GM23338 (cell line): ENCODE measurements around the gene DMKN. TPM values are rescaled to one million over a fixed set of nuclear protein-coding genes. Genes with fewer than 3 reads are reported as not detected.

Experiments
- ATAC-seq: fragments of 200-7000 bp; cut with Tn5 transposase; 3 replicates; pipeline ENCODE4 v1.9.1; 2020
- DNase-seq: peaks from one replicate; pipeline ENCODE4 v3.0.0-alpha.2; 2015; ENCODE audit warnings: low spot score
- H2AFZ ChIP-seq: fragments of 200-600 bp; sonication (generic); 2 replicates; pipeline ENCODE4 v1.8.0; 2016; ENCODE audit warnings: antibody characterized with exemption, mild to moderate bottlenecking, moderate library complexity
- H3F3A ChIP-seq: fragments of 200-600 bp; sonication (generic); replicated peaks from 2 replicates; pipeline ENCODE4 v1.8.0; 2017; ENCODE audit warnings: antibody characterized with exemption, mixed run types, low read depth
- H3K27ac ChIP-seq: fragments of 200-600 bp; sonication (generic); 2 replicates; pipeline ENCODE4 v1.6.1; 2016; ENCODE audit warnings: low read depth
- H3K27me3 ChIP-seq: fragments of 200-600 bp; sonication (generic); 2 replicates; pipeline ENCODE4 v1.8.0; 2016; ENCODE audit warnings: mild to moderate bottlenecking, mixed run types, moderate library complexity; ENCODE audit not compliant: insufficient read depth
- H3K36me3 ChIP-seq: fragments of 200-600 bp; sonication (generic); 2 replicates; pipeline ENCODE4 v1.8.0; 2016; ENCODE audit warnings: mild to moderate bottlenecking; ENCODE audit not compliant: insufficient read depth
- H3K4me1 ChIP-seq: fragments of 200-600 bp; sonication (generic); 2 replicates; pipeline ENCODE4 v1.8.0; 2016; ENCODE audit warnings: mild to moderate bottlenecking, moderate library complexity; ENCODE audit not compliant: insufficient read depth
- H3K4me2 ChIP-seq: fragments of 200-600 bp; sonication (generic); 2 replicates; pipeline ENCODE4 v1.7.1; 2017; ENCODE audit warnings: mixed run types
- H3K4me3 ChIP-seq: fragments of 200-600 bp; sonication (generic); 2 replicates; pipeline ENCODE4 v1.6.1; 2016; ENCODE audit warnings: mixed run types
- H3K79me2 ChIP-seq: fragments of 200-600 bp; sonication (generic); replicated peaks from 2 replicates; pipeline ENCODE4 v1.8.0; 2017; ENCODE audit warnings: mild to moderate bottlenecking; ENCODE audit not compliant: insufficient read depth
- H3K9me2 ChIP-seq: fragments of 200-600 bp; sonication (generic); 2 replicates; pipeline ENCODE4 v1.8.0; 2017; ENCODE audit not compliant: insufficient read depth
- H4K20me1 ChIP-seq: fragments of 200-600 bp; sonication (generic); replicated peaks from 2 replicates; pipeline ENCODE4 v1.8.0; 2017; ENCODE audit warnings: mild to moderate bottlenecking; ENCODE audit not compliant: insufficient read depth
- H3K27ac Mint-ChIP-seq: 2 replicates; pipeline ENCODE4 v1.8.0; 2020; ENCODE audit warnings: inconsistent platforms, mild to moderate bottlenecking, moderate library complexity, mixed read lengths
- H3K27me3 Mint-ChIP-seq: 3 replicates; pipeline ENCODE4 v1.8.0; 2022; ENCODE audit warnings: low read depth, mild to moderate bottlenecking, moderate library complexity, mixed read lengths, inconsistent platforms; ENCODE audit not compliant: insufficient read depth, poor library complexity
- H3K36me3 Mint-ChIP-seq: 3 replicates; pipeline ENCODE4 v1.8.0; 2021; ENCODE audit warnings: low read depth, mild to moderate bottlenecking, inconsistent platforms, moderate library complexity, mixed read lengths
- H3K4me1 Mint-ChIP-seq: 3 replicates; pipeline ENCODE4 v1.8.0; 2020; ENCODE audit warnings: mild to moderate bottlenecking, inconsistent platforms, mixed read lengths
- H3K4me3 Mint-ChIP-seq: 3 replicates; pipeline ENCODE4 v1.8.0; 2021; ENCODE audit warnings: moderate library complexity, mild to moderate bottlenecking, inconsistent platforms, mixed read lengths
- H3K9me3 Mint-ChIP-seq: 3 replicates; pipeline ENCODE4 v1.8.0; 2020; ENCODE audit warnings: moderate library complexity, mild to moderate bottlenecking, inconsistent platforms, mixed read lengths
- CREB1 ChIP-seq: fragments of 250-450 bp; sonication (Bioruptor Pico); IDR thresholded peaks from 2 replicates; pipeline ENCODE4 v1.5.0; 2020; ENCODE audit warnings: low read depth, mild to moderate bottlenecking, moderate library complexity
- CTCF ChIP-seq, 2 experiments: fragments of 200-600 bp in 1 of 2; sonication (generic) in 1 of 2; conservative IDR thresholded peaks; 2 replicates each; pipeline versions ENCODE4 v1.5.1 to v1.6.1; 2016 to 2017; ENCODE audit warnings: antibody characterized with exemption in 2 of 2, low read depth in 2 of 2, mild to moderate bottlenecking in 2 of 2, moderate library complexity in 1 of 2
- ETS1 ChIP-seq: IDR thresholded peaks from 2 replicates; pipeline ENCODE4 v1.6.1; 2016; ENCODE audit warnings: antibody characterized with exemption
- EZH2phosphoT487 ChIP-seq: fragments of 200-600 bp; sonication (generic); IDR thresholded peaks from one replicate; pipeline ENCODE4 v1.8.1; 2018; ENCODE audit warnings: antibody characterized with exemption; ENCODE audit not compliant: unreplicated experiment
- JUNB ChIP-seq: IDR thresholded peaks from one replicate; pipeline ENCODE4 v1.6.1; 2016; ENCODE audit warnings: antibody characterized with exemption; ENCODE audit not compliant: unreplicated experiment
- NANOG ChIP-seq: IDR thresholded peaks from 2 replicates; pipeline ENCODE4 v1.6.1; 2016; ENCODE audit warnings: antibody characterized with exemption, borderline replicate concordance
- STAT1 ChIP-seq: IDR thresholded peaks from one replicate; pipeline ENCODE4 v1.6.1; 2016; ENCODE audit warnings: antibody characterized with exemption; ENCODE audit not compliant: unreplicated experiment
- ZNF114 ChIP-seq: fragments of 250-450 bp; sonication (Bioruptor Pico); IDR thresholded peaks from 2 replicates; pipeline ENCODE4 v1.5.0; 2020; ENCODE audit warnings: mild to moderate bottlenecking, moderate library complexity
- ZNF331 ChIP-seq: fragments of 250-450 bp; sonication (Bioruptor Pico); IDR thresholded peaks from 2 replicates; pipeline ENCODE4 v1.5.0; 2020; ENCODE audit warnings: low read depth, mild to moderate bottlenecking, moderate library complexity
- polyA plus RNA-seq: library from polyadenylated mRNA; unstranded; fragments of >200 nt; fragmentation: Nextera tagmentation; extraction: Ambion mirVana; gene quantifications from 2 replicates; pipeline ENCODE4 v1.2.1, GENCODE V29; 2016
- total RNA-seq: library from RNA; depleted of rRNA; stranded (reverse); fragments of >200 nt; shearing (Covaris generic); gene quantifications from 2 replicates; pipeline ENCODE4 v1.2.3, GENCODE V29; 2014
- TF ChIP-seq, protein P1 (sequence below): IDR thresholded peaks from one replicate; pipeline ENCODE4 v1.6.1; 2018; ENCODE audit warnings: antibody characterized with exemption; ENCODE audit not compliant: unreplicated experiment

The DMKN gene
- total and polyA plus RNA-seq, 2 experiments from 2014 or later, result 259 to 569 TPM

DNA sequence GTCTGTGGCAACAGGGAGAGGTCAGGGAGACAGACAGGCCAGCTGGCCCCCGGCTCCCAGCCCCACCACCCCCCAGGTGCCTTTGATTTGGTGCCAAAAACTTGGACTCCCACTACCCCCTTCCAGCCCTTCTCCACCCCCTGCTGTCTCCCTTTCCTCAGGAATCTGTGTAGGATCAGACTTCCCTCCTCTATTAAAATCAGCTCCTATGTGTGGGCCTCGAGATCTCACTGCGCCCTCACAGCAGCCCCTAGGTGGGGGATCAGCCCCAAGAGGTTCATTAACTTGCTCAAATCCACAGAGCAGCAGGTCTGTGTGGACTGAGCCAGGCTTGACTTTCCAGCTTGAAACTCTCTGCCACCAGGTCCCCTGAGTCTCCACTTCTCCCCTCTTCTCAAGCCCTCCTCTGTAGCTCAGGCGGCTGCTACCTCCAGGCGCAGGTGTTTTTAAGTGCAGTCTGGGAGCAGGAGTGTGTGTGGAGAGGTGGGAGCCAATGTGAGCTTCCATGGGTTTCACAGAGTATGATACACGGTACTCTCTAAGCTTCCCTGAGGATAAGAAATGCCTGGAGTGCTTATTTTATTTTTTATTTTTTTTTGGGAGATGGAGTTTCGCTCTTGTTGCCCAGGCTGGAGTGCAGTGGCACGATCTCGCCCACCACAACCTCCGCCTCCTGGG lies 21.5 kb upstream of the DMKN start:
- Mint-ChIP-seq H3K36me3 (peaks cover 3% of the 10 kb centered on the region; the same call in 1 of the 3 replicates), H3K27me3 (peaks cover 27% of the 10 kb centered on the region), H3K4me3 (no peak overlapping the region; the same call in 2 of the 3 replicates), H3K9me3 (no peaks in the 10 kb centered on the region), H3K27ac (peak overlapping the region; percentile 36; the same call in 1 of the 2 replicates), H3K4me1 (peaks cover 33% of the 10 kb centered on the region)
- Histone ChIP-seq H3K4me1 (peaks cover 16% of the 10 kb centered on the region), H3K27ac (no peak overlapping the region), H3K9me2 (no peaks in the 10 kb centered on the region), H3K4me2 (peak overlapping the region; percentile 83; the same call in 1 of the 2 replicates), H3K36me3 (no peaks in the 10 kb centered on the region), H3K4me3 (no peak overlapping the region; the same call in 1 of the 2 replicates), H3K27me3 (peaks cover 31% of the 10 kb centered on the region), H2AFZ (no peak overlapping the region), H3F3A (peaks cover 6% of the 10 kb centered on the region; the same call in 1 of the 2 replicates), H4K20me1 (no peaks in the 10 kb centered on the region; the same call in 1 of the 2 replicates), H3K79me2 (no peaks in the 10 kb centered on the region)
- TF ChIP-seq CREB1 (no peak), ETS1 (no peak), NANOG (no peak), EZH2phosphoT487 (no peak), JUNB (no peak)
- TF ChIP-seq, protein P1, sequence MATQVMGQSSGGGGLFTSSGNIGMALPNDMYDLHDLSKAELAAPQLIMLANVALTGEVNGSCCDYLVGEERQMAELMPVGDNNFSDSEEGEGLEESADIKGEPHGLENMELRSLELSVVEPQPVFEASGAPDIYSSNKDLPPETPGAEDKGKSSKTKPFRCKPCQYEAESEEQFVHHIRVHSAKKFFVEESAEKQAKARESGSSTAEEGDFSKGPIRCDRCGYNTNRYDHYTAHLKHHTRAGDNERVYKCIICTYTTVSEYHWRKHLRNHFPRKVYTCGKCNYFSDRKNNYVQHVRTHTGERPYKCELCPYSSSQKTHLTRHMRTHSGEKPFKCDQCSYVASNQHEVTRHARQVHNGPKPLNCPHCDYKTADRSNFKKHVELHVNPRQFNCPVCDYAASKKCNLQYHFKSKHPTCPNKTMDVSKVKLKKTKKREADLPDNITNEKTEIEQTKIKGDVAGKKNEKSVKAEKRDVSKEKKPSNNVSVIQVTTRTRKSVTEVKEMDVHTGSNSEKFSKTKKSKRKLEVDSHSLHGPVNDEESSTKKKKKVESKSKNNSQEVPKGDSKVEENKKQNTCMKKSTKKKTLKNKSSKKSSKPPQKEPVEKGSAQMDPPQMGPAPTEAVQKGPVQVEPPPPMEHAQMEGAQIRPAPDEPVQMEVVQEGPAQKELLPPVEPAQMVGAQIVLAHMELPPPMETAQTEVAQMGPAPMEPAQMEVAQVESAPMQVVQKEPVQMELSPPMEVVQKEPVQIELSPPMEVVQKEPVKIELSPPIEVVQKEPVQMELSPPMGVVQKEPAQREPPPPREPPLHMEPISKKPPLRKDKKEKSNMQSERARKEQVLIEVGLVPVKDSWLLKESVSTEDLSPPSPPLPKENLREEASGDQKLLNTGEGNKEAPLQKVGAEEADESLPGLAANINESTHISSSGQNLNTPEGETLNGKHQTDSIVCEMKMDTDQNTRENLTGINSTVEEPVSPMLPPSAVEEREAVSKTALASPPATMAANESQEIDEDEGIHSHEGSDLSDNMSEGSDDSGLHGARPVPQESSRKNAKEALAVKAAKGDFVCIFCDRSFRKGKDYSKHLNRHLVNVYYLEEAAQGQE, result no peak
- ATAC-seq (no peak; the same call in 2 of the 3 replicates), DNase-seq (peak; percentile 28)

- Histone ChIP-seq H3K27ac (no peak overlapping the region), H3K9me2 (no peaks in the 10 kb centered on the region), H3K36me3 (no peaks in the 10 kb centered on the region), H3K4me2 (peak overlapping the region; percentile 83), H3K4me3 (peak overlapping the region; percentile 68), H3K79me2 (no peaks in the 10 kb centered on the region), H3K4me1 (peaks cover 16% of the 10 kb centered on the region; the same call in 1 of the 2 replicates), H3K27me3 (peaks cover 31% of the 10 kb centered on the region), H3F3A (peaks cover 6% of the 10 kb centered on the region; the same call in 1 of the 2 replicates), H2AFZ (peak overlapping the region; percentile 95), H4K20me1 (no peaks in the 10 kb centered on the region; the same call in 1 of the 2 replicates)
- no peak overlapping the region; the same call in 1 of the 2 replicates for H3K27ac Mint-ChIP-seq
- peak; percentile 82 for ATAC-seq
- H3K27me3 Mint-ChIP-seq, result peaks cover 34% of the 10 kb centered on the region
- peak; percentile 82 for DNase-seq
- H3K36me3 Mint-ChIP-seq, result no peaks in the 10 kb centered on the region; the same call in 2 of the 3 replicates
- H3K4me3 Mint-ChIP-seq, result peak overlapping the region; percentile 71; the same call in 2 of the 3 replicates
- H3K4me1 Mint-ChIP-seq, result peaks cover 24% of the 10 kb centered on the region
- no peaks in the 10 kb centered on the region for H3K9me3 Mint-ChIP-seq
- TF ChIP-seq NANOG, result no peak
- no peak for TF ChIP-seq CTCF (conservative IDR thresholded peaks at IDR 0.05; ENCODE audit: low read depth in 2 of 2)
- no peak for TF ChIP-seq JUNB
- TF ChIP-seq ZNF114 (CRISPR knock-in tag), result no peak
- TF ChIP-seq, protein P1, result no peak
- TF ChIP-seq EZH2phosphoT487, result no peak
- TF ChIP-seq ETS1, result no peak
- no peak for TF ChIP-seq STAT1
- no peak for TF ChIP-seq ZNF331 (CRISPR knock-in tag)
Measured at GRCh38 chr19:35533822-35534392, 20.5 kb upstream of the DMKN start.
